Stimulated activated CD8-positive, alpha-beta memory T cell treated with anti-CD3 and anti-CD28 coated beads, Interleukin-15, amount 100 ng/mL, for 1 hour (primary cell): Measurements from ENCODE around the gene CRISPLD2.
"Not testable (repeated sequence)": the region's sequence is repeated elsewhere in the genome, so short reads cannot be mapped to it uniquely, and the experiment has no call there.

Source experiments
- DNase-seq: peaks from one replicate; pipeline ENCODE4 v3.0.0-alpha.2; 2020; ENCODE audit warnings: low read depth

CRISPLD2 gene

DNA sequence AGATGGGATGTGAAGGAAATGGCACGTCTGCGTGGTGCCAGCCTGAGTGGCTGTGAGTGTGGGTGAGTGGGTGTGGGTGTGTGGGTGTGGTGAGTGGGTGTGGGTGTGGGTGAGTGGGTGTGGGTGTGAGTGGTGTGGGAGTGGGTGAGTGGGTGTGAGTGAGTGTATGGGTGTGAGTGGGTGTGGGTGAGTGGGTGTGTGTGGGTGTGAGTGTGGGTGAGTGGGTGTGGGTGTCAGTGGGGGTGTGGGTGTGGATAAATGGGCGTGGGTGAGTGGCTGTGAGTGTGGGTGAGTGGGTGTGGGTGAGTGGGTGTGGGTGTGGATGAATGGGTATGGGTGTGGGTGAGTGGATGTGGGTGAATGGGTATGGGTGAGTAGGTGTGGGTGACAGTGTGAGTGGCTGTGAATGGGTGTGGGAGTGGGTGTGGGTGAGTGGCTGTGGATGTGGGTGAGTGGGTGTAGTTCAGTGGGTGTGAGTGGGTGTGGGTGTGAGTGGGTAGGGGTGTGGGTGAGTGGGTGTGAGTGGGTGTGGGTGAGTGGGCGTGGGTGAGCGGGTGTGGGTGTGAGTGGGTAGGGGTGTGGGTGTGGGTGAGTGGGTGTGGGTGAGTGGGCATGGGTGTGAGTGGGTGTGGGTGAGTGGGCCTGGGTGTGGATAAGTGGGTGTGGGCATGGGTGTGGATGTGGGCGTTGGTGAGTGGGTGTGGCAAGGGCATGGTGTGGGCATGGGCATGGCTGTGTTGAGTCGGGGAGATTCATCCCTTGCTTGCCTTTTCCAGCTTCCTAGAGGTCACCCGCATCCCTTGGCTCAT is 110.7 kb downstream of the CRISPLD2 start:
- DNase-seq, result no peak

DNA sequence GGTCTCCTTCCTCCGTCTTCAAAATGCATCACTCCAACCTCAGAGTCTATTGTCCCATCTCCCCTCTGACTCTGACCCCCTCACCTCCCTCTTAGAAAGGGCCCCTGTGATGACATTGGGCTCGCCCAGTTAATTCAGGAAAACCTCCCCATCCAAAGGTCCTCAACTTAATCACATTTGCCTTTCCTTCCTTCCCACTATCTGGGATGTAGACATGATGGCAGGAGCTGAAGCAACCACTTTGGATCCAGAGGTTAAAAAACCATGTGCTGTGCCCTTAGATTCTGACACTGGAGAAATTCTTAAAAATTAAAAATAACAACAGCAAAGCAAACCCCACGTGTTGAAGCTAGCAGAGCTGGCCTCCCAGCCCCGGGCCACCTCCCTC is 111.3 kb downstream of the CRISPLD2 start:
- DNase-seq, result no peak

DNA sequence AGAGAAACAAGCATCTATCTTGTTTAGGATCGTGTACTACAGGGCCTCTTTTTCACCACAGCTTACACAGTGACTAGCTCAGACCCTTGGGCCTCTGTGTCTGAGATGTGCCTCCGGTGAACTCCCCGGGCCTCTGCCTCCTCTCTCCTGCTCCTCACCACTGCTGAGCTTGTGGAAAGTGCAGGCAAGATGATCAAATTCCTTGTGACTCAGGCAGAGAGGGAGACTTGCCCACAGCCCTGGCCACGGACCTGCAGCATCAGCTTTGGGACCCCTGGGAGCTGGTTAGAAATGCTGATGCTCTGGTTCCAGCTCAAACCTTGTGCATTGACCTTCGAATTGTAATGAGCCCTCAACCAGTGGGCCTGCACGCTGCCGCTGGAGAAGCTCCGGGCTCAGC is 111.7 kb downstream of the CRISPLD2 start:
- DNase-seq, result no peak

DNA sequence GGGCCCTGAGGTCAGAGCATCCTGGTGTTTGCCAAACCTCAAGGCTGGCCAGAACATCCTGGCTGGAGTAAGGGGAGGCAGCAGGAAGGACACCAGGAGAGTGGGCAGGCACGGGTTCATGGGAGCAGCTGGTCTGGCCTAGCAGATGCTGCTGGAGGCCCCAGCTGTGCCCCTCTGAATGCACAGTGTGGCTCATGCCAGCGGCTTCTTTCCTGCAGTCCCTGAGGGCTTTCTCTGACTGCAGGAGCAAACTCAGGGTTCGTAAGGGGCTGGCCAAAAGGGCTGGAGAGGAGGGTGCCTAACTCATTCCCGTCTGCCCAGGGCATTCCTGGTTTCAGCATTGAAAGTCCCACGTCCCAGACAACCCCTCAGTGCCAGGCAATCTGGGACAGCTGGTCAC is 112.9 kb downstream of the CRISPLD2 start:
- DNase-seq, result no peak

DNA sequence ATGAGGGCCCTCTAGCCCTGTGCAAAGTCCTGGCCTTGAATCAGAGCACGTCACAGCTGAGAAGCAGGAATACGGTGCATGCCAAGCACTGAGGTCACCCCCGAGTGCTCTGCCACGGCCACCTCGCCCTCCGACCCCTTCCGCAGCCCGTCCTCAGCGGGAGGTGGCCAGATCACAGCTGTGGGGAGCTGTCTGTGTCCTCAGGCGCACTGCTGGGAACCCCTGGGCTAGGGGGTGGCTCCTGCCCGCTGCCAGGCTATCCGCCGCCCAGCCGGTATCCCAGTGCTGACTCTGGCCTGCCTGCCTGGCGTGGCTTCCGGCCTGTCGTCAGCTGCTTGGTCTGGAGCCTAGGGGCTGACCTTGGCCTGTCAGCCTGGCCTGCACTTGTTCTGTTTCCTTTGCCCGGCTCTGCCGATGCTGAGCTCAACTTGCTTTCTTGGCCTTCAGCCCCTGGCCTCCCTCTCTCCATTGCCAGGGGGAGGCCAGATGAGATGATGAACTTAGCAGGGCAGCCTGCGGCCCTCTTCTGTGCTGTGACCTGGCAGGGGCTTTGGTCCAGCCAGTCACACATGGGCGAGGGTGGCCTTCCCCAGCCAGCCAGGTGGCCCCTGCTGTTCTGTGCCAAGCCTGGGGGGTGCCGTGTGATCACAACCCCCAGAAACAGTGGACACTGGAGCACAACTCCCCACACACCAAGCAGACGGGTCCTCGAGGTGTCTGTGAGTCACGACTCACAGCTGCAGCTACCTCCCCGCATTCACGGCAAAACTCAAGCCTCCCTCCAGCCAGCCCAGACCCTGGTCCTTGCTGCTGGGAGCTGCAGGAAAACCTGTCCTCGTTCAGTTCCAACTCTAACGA is 114.2 kb downstream of the CRISPLD2 start:
- no peak for DNase-seq

DNA sequence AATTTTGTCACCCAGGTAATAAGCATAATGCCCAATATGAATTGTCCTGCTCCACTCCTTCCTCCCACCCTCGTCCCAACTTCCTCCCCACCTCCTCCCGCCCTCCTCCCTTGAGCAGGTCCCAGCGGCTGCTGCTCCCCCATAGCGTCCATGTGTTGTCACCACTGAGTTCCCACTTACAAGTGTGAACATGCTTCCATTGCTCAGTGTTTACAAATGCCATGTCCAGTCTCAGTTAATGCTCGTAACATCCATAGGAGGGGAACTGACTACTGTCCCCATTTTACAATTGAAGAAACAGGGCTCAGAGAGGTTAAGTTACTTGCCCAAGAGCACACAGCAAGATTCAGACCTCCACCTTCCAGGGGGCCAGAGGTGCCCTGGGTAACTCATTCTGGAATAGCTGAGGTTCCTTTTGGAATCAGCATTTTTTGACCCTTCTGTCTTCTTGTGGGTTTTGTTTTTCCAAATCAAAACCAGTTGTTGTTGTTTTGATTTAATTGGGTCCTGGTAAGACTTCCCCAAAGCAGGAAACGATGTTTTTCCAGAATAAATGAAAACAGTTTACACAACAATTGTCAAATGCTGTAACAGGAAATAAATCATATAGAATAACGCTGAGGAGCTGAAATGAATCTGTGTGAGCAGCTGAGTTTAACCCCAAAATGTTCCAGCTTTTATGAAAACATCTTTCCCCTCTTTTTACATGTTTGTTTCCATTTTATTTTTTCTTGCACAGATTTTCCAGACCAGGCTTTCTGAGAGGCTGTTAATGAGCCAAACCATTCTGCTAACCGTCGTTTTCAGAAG is 117.6 kb downstream of the CRISPLD2 start:
- DNase-seq, result no peak

DNA sequence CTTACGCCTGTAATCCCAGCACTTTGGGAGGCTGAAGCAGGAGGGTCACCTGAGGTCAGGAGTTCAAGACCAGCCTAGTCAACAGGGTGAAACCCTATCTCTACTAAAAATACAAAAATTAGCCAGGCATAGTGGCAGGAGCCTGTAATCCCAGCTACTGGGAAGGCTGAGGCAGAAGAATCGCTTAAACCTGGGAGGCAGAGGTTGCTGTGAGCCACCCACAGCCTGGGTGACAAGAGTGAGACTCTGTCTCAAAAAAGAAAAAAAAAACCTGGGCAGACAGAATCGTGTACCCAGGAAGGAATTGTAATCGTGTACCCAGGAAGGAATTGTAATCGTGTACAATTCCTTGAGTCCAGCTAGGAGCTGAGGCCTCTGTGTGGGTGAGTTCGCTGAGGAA is 118.8 kb downstream of the CRISPLD2 start:
- not testable (repeated sequence) for DNase-seq

DNA sequence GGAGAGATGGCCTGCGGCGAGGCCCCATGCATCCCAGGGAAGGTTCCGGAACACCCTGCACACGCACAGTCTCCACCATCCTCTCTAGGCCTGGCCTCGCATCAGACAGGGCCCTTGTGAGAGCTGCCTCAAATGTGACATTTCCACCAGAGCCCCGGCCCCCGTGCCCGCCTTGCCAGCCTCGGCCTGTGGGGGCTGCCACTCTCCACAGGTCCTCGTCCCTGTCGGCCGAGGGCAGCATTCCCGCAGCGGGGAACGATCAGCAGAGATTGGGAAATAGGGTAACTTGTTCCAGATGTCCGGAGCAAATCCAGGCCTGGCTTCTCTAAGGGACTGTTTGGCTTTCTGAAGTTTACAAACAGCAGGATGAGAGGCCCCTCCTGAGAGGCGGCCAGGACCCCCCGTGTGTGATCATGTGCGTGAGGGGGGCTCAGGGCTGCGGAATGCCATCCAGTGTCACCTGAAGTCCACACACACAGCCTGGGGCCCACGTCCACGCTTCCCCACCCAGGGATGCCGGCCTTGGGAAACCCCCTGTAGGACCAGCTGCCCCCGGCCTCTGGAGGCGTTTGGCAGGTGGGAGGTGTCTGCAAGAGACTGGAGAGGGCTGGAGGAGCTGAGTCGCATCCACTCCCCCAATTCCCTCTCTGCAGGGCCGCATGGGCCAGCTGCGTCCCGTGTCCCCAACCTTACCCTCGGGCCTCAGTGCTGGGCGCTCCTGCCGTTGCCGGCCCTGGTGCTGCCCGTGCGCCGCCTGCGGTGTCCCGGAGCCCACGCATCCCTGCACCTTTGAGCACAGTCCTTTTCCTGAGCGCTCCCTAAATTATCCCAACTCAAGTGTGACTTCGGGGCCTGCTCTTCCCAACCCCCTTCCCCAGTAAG is 121.1 kb downstream of the CRISPLD2 start:
- DNase-seq, result no peak

DNA sequence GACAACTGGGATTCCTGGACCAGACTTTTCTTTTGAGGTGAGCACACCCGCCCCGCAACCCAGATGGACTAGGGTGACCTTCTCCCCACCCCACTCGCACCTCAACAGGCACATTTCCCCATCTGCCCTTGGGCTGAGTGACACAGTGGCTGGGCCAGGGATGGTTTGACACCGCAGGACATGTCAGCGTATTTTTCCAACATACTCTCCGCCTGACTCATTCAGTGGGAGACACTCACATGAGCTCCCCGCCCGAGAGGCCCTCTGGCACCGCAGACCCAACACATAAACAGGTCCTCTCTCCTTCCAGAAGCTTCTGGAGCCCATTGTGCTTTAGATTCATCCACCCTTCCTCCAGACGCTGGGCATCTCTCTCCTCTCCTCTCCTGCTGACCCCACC is 122.1 kb downstream of the CRISPLD2 start:
- no peak for DNase-seq

DNA sequence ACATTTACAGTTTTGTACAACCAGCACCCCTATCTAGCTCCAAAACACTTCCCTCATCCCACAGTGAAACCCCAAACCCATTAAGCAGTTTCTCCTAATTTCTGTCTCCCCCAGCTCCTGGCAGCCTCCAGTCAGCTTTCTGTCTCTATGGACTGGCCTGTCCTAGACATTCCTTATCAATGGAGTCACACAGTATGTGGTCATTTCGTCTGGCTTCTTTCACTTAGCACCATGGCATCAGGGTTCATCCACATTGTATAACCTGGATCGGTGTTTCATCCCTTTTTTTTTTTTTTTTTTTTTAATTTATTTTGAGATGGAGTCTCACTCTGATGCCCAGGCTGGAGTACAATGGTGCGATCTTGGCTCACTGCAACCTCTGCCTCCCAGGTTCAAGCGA is 123.0 kb downstream of the CRISPLD2 start:
- DNase-seq, result no peak

DNA sequence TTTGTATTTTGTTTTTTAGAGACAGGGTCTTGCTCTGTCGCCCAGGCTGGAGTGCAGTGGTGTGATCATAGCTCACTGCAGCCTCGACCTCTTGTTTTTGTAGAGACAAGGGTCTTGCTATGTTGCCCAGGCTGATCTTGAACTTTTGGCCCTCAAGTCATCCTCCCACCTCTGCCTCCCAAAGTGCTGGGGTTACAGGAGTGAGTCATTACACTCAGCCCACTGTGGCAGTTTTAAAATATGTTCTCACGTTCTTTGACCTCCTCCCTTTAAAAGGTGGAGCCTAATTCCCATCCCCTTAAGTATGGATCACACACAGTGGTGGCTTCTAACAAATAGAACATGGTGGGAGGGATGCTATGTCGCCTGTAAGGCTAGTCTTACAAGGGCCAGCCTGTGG is 123.8 kb downstream of the CRISPLD2 start:
- no peak for DNase-seq

DNA sequence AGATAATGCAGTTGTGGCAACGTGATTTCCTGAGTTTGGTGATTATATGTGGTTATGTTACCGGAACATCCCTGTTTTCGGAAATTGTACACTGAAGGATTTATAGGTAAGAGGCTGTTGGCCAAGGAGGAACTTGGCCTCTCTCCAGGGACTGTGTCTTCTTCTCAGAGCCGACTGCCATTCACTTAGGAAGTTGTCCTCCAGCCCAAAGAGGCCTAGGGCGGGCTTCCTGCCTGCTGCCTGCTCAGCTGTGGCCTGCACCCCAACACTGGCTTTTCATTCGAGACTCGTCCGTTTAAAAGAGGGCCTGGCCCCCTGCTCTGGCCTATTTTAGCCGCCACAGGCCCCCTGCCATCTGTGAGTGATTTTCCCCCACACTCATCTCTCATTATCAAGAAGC is 127.2 kb downstream of the CRISPLD2 start:
- DNase-seq, result no peak

DNA sequence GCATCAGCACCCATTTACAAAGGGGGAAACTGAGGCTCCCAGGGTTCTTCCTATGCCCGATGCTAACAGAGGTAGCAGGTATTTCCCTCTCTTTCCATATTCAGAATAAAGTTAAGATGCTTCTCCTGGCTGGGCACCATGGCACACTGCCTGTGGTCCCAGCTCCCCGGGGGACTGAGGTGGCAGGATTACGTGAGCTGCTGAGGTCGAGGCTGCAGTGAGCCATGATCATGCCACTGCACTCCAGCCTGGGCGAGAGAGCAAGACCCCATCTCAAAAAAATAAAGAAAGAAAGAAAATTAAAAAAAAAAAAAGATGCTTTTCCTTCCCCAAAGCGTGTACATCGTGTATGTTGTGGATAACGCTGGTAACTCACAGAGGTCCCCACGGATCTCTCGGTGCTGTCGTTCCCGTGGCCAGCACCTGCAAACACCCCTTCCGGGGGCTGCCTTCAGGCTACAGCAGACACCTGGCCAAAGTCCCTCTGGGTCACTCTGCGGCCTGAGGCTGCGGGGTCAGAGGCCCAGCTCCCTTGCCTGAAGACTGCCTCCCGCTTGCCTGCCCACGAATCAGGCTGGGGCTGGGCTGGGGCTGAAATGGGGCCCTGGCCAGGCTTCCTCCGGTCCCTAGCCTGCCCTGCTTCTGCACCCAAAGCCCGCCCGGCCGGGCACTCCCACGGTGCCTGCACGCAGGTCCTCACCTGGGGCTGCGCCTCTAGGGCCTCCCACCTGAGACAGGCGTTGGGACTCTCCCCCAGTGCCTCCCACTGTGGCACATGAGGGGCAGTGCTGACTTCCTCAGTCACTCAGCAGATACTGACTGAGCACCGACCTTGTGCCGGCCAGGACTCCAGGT is 128.4 kb downstream of the CRISPLD2 start:
- no peak for DNase-seq

DNA sequence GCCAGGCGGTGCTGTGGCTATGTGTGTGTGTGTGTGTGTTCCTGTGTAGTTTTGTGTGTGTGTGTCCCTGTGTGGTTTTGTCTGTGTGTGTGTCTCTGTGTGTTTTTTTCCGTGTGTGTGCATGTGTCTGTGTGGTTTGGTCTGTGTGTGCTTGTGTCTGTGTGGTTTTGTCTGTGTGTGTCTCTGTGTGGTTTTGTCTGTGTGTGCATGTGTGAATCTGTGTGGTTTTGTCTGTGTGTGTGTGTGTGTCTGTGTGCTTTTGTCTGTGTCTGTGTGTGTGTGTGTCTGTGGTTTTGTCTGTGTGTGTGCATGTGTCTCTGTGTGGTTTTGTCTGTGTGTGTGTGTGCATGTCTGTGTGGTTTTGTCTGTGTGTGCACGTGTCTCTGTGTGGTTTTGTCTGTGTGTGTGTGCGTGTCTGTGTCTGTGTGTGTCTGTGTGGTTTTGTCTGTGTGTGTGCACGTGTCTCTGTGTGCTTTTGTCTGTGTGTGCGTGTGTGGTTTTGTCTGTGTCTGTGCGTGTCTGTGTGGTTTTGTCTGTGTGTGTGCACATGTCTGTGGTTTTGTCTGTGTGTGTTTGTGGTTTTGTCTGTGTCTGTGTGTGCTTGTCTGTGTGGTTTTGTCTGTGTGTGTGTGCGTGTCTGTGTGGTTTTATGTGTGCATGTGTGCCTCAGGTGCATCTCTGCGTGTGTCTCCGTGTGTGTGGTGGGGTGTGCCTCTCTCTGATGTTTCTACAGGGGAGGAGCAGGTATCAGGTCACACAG is 129.2 kb downstream of the CRISPLD2 start:
- no peak for DNase-seq

DNA sequence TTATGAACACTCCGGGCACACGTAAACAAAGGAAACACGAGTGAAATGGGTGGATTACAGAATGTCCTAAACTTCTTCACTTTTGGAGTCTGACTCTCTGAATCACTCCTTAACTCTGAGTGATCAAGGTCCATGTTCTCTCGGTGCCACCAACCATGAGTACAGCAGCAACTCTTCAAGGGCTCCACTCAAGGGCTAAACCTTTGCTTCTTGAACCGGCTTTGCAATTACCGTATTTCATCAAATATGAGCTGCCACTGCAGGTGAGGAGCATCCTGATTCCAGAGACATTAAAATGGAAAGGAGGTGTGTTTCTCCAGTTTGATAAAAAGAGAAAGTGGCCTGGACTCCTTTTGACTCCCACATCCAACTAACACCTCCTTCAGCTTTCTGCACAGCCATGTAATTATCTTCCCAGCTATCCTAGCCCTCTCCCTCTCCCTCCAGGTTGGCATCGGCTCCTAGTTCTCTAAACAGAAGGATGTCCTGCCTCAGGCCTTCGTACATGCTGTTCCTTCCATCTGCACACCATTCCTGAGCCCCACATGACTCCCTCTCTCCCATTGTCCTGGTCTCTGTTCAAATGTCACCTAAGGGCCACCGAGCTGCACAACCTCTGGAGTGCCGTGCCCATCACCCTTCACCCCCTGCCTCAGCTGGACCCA is 130.1 kb downstream of the CRISPLD2 start:
- DNase-seq, result no peak

DNA sequence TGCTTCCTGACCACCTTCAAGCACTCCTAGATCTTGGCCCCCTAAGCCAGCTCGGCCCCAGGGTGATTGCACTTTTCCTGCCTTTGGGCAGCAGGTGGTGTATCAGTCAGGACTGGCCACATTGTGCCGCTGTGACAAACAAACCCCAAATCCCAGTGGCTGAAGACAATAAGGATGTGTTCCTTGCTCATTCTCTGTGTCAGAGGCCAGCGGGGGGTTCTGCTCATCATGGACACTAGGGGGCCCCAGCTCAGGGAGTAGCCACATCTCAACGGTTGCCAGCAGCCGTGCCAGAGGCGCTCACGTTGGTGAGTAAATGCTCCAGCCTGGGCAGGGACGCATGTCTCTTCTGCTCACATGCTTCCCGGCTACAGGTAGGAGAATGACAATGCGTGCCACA is 131.1 kb downstream of the CRISPLD2 start:
- no peak for DNase-seq

DNA sequence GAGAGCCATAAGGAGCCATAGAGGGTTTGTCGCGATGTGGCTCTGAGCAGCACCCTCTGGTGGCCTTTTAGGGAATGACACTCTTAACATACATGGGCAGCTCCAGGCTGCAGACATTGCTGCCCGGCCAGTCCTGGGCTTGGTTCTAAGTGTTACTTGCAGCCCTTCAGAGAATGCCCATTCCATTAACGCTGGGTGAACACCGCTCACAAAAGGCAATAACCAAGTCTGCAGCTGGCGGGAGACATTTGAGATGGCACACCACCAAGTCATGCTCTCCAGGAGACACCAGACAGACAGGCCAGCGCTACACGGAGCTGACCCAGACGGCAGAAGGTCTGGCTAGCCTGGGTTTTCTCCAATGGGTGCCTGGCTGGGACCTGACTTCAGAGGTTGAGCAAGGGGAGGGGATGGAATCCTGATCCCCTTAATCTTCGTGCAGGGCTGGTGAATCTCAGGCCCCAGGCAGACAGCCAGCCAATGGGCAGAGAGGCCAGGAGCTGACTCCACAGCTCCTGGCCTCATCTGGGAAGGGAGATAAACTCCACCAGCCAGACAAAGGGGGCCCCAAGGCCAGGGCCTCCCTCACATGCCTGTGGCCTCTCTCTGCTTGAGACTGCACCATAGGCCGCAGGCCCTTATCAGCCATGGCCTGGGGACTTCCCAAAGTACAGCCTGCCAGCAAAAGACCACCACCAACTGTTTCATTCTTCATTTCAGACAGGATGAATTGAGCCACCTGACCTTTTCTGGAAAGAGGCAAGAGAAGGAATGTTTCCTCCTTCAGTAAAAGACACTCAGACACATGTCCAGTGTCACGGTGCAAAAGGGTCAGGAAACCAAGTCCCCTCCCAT is 132.8 kb downstream of the CRISPLD2 start:
- peak; percentile 46 for DNase-seq

DNA sequence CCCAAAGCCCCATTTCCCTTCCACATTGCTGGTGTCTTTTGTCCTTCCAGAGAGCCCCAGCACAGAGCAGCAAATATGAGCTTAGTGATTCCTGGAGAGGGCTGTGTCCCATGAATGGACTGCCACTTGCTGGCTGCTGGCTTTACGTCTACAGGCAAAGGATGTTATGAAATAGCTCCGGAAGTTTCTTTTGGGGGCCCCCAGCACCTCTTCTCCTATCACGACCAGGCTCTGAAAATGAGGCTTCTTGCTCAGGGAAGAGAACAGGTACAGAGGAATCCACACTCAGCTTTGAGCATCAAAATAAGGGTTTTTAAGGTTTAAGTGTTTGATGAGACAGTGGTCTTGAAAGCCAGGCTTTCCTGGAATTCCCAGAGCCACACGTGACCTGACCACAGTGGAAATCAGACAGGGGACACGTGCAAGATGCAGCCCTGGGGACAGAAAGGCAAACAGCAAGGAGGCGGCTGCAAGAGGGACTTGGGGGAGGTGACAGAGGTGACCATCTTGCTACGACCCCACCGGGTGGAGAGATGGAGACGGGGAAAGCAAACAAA is 133.5 kb downstream of the CRISPLD2 start:
- no peak for DNase-seq
